ENCODE measurements around the gene COL9A1. TPM values are rescaled to one million over a fixed set of nuclear protein-coding genes. Genes with fewer than 3 reads are reported as not detected.

Gene COL9A1
- polyA plus RNA-seq, 1 of the 3 experiments (the other 2 are of a cell fraction), result 0.05 TPM

DNA sequence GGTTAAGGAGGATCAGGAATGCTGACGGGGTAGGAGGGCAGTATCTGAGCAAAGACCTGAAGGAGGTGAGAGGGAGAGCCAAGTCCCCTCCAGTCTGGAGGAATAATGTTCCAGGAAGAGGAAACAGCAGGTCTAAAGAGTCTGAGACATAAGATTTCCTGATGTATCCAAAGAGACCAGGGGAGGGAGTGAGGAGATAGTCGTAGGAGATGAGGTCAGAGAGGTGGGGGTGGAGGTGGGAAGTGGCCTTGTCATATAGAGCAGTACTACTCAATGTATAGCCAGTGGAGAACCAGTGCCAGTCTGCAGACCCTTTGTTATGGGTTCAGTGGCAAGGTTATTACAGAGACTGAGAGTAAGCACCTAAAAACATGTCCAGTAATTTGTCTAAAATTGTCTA, 130.6 kb downstream of the COL9A1 start (continued):
- TF ChIP-seq, protein P1, sequence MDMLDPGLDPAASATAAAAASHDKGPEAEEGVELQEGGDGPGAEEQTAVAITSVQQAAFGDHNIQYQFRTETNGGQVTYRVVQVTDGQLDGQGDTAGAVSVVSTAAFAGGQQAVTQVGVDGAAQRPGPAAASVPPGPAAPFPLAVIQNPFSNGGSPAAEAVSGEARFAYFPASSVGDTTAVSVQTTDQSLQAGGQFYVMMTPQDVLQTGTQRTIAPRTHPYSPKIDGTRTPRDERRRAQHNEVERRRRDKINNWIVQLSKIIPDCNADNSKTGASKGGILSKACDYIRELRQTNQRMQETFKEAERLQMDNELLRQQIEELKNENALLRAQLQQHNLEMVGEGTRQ (IDR thresholded peaks at IDR 0.05; ENCODE audit: borderline replicate concordance, low read depth, low read length), result no peak
- TF ChIP-seq, protein P2, sequence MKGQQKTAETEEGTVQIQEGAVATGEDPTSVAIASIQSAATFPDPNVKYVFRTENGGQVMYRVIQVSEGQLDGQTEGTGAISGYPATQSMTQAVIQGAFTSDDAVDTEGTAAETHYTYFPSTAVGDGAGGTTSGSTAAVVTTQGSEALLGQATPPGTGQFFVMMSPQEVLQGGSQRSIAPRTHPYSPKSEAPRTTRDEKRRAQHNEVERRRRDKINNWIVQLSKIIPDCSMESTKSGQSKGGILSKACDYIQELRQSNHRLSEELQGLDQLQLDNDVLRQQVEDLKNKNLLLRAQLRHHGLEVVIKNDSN (IDR thresholded peaks at IDR 0.05; ENCODE audit: borderline replicate concordance, low read depth), result no peak
- TF ChIP-seq, protein P3, sequence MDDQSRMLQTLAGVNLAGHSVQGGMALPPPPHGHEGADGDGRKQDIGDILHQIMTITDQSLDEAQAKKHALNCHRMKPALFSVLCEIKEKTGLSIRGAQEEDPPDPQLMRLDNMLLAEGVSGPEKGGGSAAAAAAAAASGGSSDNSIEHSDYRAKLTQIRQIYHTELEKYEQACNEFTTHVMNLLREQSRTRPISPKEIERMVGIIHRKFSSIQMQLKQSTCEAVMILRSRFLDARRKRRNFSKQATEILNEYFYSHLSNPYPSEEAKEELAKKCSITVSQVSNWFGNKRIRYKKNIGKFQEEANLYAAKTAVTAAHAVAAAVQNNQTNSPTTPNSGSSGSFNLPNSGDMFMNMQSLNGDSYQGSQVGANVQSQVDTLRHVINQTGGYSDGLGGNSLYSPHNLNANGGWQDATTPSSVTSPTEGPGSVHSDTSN (IDR thresholded peaks at IDR 0.05), result no peak
- TF ChIP-seq FOSL2 (IDR thresholded peaks at IDR 0.05; ENCODE audit: borderline replicate concordance, low read depth) (no peak), TEAD4 (IDR thresholded peaks at IDR 0.05; ENCODE audit: borderline replicate concordance, insufficient read depth) (no peak)

DNA sequence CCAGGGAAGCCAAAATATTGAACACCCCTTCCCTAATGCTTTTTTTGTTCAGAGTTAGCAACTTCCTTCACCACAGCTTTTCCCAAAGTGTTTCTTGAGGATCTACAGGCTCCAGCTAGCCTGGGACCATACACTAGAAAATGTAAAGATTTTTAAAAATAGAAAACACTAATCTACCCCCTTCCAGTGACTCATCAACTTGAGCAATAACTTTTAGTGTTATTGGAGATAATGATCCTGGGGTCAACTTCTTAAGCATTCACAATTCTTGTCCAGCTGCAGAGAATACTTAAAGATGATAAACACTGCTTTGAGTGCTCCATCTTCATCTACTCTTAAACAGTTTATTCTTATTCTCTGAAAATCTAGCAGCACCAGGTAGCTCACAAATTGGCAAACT, 131.6 kb downstream of the COL9A1 start:
- Histone ChIP-seq H3K79me2 (ENCODE audit: insufficient read depth) (no peaks in the 10 kb centered on the region), H3K36me3 (replicated peaks in 1 of 2; ENCODE audit: control insufficient read depth in 1 of 2, insufficient read depth in 2 of 2, low read length in 1 of 2) (no peaks in the 10 kb centered on the region), H3K27ac (ENCODE audit: low read depth in 2 of 2, low read length in 1 of 2) (no peak overlapping the region), H3K27me3 (ENCODE audit: insufficient read depth) (no peaks in the 10 kb centered on the region), H3K4me2 (no peak overlapping the region), H2AFZ (ENCODE audit: low read depth) (no peak overlapping the region), H3K9ac (no peak overlapping the region), H3K9me2 (no peaks in the 10 kb centered on the region; the same call in 1 of the 2 replicates), H3K4me1 (ENCODE audit: control insufficient read depth in 1 of 2, insufficient read depth in 2 of 2, low read depth in 1 of 2, low read length in 1 of 2) (no peaks in the 10 kb centered on the region), H3K4me3 (ENCODE audit: low read depth in 2 of 2, low read length in 1 of 2) (no peak overlapping the region), H4K20me1 (ENCODE audit: insufficient read depth) (no peaks in the 10 kb centered on the region), H3K9me3 (no peaks in the 10 kb centered on the region), H3F3A (replicated peaks; ENCODE audit: insufficient read depth) (no peaks in the 10 kb centered on the region)
- no peak for DNase-seq
- CTCF ChIA-PET, result interaction anchor here (1.2 kb wide), 1 partner anchor 10 kb away, joined by 4 read pairs; no protein-coding TSS in a partner anchor
- POLR2A ChIA-PET, result no interaction called here
- TF ChIP-seq RFX5 (IDR thresholded peaks at IDR 0.05; ENCODE audit: low read length), result no peak
- no peak for TF ChIP-seq NFIC (IDR thresholded peaks at IDR 0.05; ENCODE audit: borderline replicate concordance)
- TF ChIP-seq FOXJ3 (CRISPR knock-in tag; IDR thresholded peaks at IDR 0.05), result no peak
- TF ChIP-seq, protein P1 (IDR thresholded peaks at IDR 0.05; ENCODE audit: borderline replicate concordance, low read depth, low read length), result no peak
- TF ChIP-seq, protein P4, sequence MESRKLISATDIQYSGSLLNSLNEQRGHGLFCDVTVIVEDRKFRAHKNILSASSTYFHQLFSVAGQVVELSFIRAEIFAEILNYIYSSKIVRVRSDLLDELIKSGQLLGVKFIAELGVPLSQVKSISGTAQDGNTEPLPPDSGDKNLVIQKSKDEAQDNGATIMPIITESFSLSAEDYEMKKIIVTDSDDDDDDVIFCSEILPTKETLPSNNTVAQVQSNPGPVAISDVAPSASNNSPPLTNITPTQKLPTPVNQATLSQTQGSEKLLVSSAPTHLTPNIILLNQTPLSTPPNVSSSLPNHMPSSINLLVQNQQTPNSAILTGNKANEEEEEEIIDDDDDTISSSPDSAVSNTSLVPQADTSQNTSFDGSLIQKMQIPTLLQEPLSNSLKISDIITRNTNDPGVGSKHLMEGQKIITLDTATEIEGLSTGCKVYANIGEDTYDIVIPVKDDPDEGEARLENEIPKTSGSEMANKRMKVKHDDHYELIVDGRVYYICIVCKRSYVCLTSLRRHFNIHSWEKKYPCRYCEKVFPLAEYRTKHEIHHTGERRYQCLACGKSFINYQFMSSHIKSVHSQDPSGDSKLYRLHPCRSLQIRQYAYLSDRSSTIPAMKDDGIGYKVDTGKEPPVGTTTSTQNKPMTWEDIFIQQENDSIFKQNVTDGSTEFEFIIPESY (IDR thresholded peaks at IDR 0.05; ENCODE audit: borderline replicate concordance, low read depth), result no peak
- no peak for TF ChIP-seq TAF1 (IDR thresholded peaks at IDR 0.05; ENCODE audit: borderline replicate concordance, low read depth, low read length)
- TF ChIP-seq YY1 (IDR thresholded peaks at IDR 0.05; ENCODE audit: low read depth), result no peak
- TF ChIP-seq, protein P5, sequence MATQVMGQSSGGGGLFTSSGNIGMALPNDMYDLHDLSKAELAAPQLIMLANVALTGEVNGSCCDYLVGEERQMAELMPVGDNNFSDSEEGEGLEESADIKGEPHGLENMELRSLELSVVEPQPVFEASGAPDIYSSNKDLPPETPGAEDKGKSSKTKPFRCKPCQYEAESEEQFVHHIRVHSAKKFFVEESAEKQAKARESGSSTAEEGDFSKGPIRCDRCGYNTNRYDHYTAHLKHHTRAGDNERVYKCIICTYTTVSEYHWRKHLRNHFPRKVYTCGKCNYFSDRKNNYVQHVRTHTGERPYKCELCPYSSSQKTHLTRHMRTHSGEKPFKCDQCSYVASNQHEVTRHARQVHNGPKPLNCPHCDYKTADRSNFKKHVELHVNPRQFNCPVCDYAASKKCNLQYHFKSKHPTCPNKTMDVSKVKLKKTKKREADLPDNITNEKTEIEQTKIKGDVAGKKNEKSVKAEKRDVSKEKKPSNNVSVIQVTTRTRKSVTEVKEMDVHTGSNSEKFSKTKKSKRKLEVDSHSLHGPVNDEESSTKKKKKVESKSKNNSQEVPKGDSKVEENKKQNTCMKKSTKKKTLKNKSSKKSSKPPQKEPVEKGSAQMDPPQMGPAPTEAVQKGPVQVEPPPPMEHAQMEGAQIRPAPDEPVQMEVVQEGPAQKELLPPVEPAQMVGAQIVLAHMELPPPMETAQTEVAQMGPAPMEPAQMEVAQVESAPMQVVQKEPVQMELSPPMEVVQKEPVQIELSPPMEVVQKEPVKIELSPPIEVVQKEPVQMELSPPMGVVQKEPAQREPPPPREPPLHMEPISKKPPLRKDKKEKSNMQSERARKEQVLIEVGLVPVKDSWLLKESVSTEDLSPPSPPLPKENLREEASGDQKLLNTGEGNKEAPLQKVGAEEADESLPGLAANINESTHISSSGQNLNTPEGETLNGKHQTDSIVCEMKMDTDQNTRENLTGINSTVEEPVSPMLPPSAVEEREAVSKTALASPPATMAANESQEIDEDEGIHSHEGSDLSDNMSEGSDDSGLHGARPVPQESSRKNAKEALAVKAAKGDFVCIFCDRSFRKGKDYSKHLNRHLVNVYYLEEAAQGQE (IDR thresholded peaks at IDR 0.05; ENCODE audit: low read depth, low read length), result no peak
- no peak for TF ChIP-seq EZH2phosphoT487 (IDR thresholded peaks at IDR 0.05; ENCODE audit: borderline replicate concordance, low read depth)
- TF ChIP-seq FOXM1 (IDR thresholded peaks at IDR 0.05; ENCODE audit: low read depth), result no peak
- TF ChIP-seq RXRA (IDR thresholded peaks at IDR 0.05; ENCODE audit: borderline replicate concordance, low read depth), result no peak
- no peak for TF ChIP-seq RCOR1 (IDR thresholded peaks at IDR 0.05; ENCODE audit: low read length)
- TF ChIP-seq, protein P6, sequence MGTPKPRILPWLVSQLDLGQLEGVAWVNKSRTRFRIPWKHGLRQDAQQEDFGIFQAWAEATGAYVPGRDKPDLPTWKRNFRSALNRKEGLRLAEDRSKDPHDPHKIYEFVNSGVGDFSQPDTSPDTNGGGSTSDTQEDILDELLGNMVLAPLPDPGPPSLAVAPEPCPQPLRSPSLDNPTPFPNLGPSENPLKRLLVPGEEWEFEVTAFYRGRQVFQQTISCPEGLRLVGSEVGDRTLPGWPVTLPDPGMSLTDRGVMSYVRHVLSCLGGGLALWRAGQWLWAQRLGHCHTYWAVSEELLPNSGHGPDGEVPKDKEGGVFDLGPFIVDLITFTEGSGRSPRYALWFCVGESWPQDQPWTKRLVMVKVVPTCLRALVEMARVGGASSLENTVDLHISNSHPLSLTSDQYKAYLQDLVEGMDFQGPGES (IDR thresholded peaks at IDR 0.05; ENCODE audit: low read depth, low read length), result no peak
- TF ChIP-seq, protein P7, sequence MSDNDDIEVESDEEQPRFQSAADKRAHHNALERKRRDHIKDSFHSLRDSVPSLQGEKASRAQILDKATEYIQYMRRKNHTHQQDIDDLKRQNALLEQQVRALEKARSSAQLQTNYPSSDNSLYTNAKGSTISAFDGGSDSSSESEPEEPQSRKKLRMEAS (IDR thresholded peaks at IDR 0.05; ENCODE audit: low read depth), result no peak
- no peak for TF ChIP-seq GABPA (IDR thresholded peaks at IDR 0.05; ENCODE audit: low read depth)
- TF ChIP-seq EP300 (IDR thresholded peaks at IDR 0.05; ENCODE audit: borderline replicate concordance in 1 of 2, low read depth in 1 of 2, low read length in 1 of 2), result no peak
